ENCODE data around the gene ADAMTS1.

Gene ADAMTS1

DNA sequence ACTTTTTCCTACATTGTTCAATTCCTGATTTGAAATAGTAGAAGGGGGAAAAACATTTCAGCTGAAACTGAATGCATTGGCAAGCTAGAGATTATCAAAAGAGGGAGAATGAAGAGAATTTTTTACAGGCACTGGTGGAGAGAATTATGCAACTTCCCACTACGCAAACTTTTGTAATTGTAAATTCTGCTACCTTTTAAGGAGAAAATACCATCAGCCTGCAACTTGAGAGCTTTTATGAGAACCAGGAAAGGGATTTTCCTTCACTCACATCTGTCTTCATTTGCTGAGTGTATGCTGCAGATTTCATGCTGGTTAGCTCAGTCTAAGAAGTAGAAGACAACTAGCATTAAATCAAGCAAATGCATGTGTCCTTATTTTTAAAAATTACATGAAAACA lies 43.7 kb downstream of the ADAMTS1 start:
- DNase-seq: no peak
- Histone ChIP-seq H3K27ac (ENCODE audit: low read depth, low read length) (no peak overlapping the region), H3K36me3 (ENCODE audit: control insufficient read depth, insufficient read depth, low read length) (no peaks in the 10 kb centered on the region), H3K4me2 (ENCODE audit: low read length) (no peak overlapping the region), H4K5ac (ENCODE audit: low read length) (no peak overlapping the region), H3K56ac (ENCODE audit: low read length) (no peak overlapping the region), H3K27me3 (ENCODE audit: insufficient read depth, low read length, poor library complexity) (no peaks in the 10 kb centered on the region), H3K18ac (ENCODE audit: low read length) (no peak overlapping the region), H2AK5ac (ENCODE audit: low read length) (no peak overlapping the region), H3K4me1 (ENCODE audit: control insufficient read depth, low read depth, low read length) (no peaks in the 10 kb centered on the region), H3K4ac (ENCODE audit: low read depth, low read length) (no peak overlapping the region), H2BK5ac (ENCODE audit: low read length) (no peak overlapping the region), H2BK15ac (replicated peaks; ENCODE audit: low read depth) (no peak overlapping the region), H2BK120ac (ENCODE audit: low read depth, low read length) (no peak overlapping the region), H3K4me3 (ENCODE audit: low read length) (no peak overlapping the region), H3K79me1 (ENCODE audit: low read length) (no peaks in the 10 kb centered on the region), H4K8ac (ENCODE audit: low read depth, low read length) (no peak overlapping the region), H3K23ac (ENCODE audit: low read length) (no peak overlapping the region), H3K9ac (ENCODE audit: low read length) (no peak overlapping the region), H3K79me2 (ENCODE audit: control insufficient read depth, insufficient read depth, low read length) (no peaks in the 10 kb centered on the region)
- WGBS (ENCODE audit: extremely low coverage, insufficient coverage, low lambda C conversion rate): no CpG with 5 or more reads among the region's 1 CpG

DNA sequence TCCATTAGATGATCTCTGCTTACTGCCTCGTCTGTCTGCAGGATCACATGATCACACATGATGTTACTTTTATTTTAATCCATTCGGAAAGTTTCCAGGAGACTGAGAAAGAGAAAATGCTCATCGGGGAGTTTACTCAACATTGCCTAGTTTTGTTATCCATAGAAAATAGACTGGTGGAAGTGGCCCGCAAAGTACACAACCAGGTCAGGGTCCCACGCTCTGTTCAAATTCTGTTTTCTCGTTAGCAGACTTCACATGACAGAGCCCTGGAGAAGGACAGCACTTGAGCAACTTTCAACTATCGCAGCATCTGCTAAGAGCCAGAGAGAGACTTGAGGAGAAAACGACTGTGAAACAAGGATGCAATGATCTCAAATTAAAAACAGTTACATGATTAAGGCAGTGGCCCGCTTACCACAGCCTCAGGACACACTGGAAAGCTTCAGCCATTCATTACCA lies 44.2 kb downstream of the ADAMTS1 start:
- no peak overlapping the region for H2BK5ac ChIP-seq (ENCODE audit: low read length)
- no peak overlapping the region for H3K56ac ChIP-seq (ENCODE audit: low read length)
- no peak overlapping the region for H2BK120ac ChIP-seq (ENCODE audit: low read depth, low read length)
- H3K4me3 ChIP-seq (ENCODE audit: low read length): no peak overlapping the region
- H4K8ac ChIP-seq (ENCODE audit: low read depth, low read length): no peak overlapping the region
- H3K27ac ChIP-seq (ENCODE audit: low read depth, low read length): no peak overlapping the region
- H2AK5ac ChIP-seq (ENCODE audit: low read length): no peak overlapping the region
- H3K79me1 ChIP-seq (ENCODE audit: low read length): no peaks in the 10 kb centered on the region
- H3K27me3 ChIP-seq (ENCODE audit: insufficient read depth, low read length, poor library complexity): no peaks in the 10 kb centered on the region
- no peak overlapping the region for H4K5ac ChIP-seq (ENCODE audit: low read length)
- H3K23ac ChIP-seq (ENCODE audit: low read length): no peak overlapping the region
- DNase-seq: no peak
- no peaks in the 10 kb centered on the region for H3K79me2 ChIP-seq (ENCODE audit: control insufficient read depth, insufficient read depth, low read length)
- H3K4me1 ChIP-seq (ENCODE audit: control insufficient read depth, low read depth, low read length): no peaks in the 10 kb centered on the region
- no peak overlapping the region for H3K18ac ChIP-seq (ENCODE audit: low read length)
- H3K4me2 ChIP-seq (ENCODE audit: low read length): no peak overlapping the region
- H2BK15ac ChIP-seq (replicated peaks; ENCODE audit: low read depth): no peak overlapping the region
- WGBS (ENCODE audit: extremely low coverage, insufficient coverage, low lambda C conversion rate): no CpG with 5 or more reads among the region's 9 CpGs
- no peak overlapping the region for H3K4ac ChIP-seq (ENCODE audit: low read depth, low read length)
- no peak overlapping the region for H3K9ac ChIP-seq (ENCODE audit: low read length)
- no peaks in the 10 kb centered on the region for H3K36me3 ChIP-seq (ENCODE audit: control insufficient read depth, insufficient read depth, low read length)

GRCh38 chr21:26800455-26800854 lies 44.8 kb downstream of the ADAMTS1 start:
- no CpG with 5 or more reads among the region's 2 CpGs for WGBS (ENCODE audit: extremely low coverage, insufficient coverage, low lambda C conversion rate)
- H3K27ac ChIP-seq (ENCODE audit: low read depth, low read length): no peak overlapping the region

GRCh38 chr21:26800001-26800400 lies 45.2 kb downstream of the ADAMTS1 start:
- Histone ChIP-seq H3K27me3 (ENCODE audit: insufficient read depth, low read length, poor library complexity) (no peaks in the 10 kb centered on the region), H3K56ac (ENCODE audit: low read length) (no peak overlapping the region), H2BK15ac (replicated peaks; ENCODE audit: low read depth) (no peak overlapping the region), H3K36me3 (ENCODE audit: control insufficient read depth, insufficient read depth, low read length) (no peaks in the 10 kb centered on the region), H3K27ac (ENCODE audit: low read depth, low read length) (no peak overlapping the region), H3K4ac (ENCODE audit: low read depth, low read length) (no peak overlapping the region), H3K4me2 (ENCODE audit: low read length) (no peak overlapping the region), H3K4me3 (ENCODE audit: low read length) (no peak overlapping the region), H4K8ac (ENCODE audit: low read depth, low read length) (no peak overlapping the region), H3K23ac (ENCODE audit: low read length) (no peak overlapping the region), H3K79me2 (ENCODE audit: control insufficient read depth, insufficient read depth, low read length) (no peaks in the 10 kb centered on the region), H3K4me1 (ENCODE audit: control insufficient read depth, low read depth, low read length) (no peaks in the 10 kb centered on the region), H2BK5ac (ENCODE audit: low read length) (no peak overlapping the region), H3K79me1 (ENCODE audit: low read length) (no peaks in the 10 kb centered on the region), H3K18ac (ENCODE audit: low read length) (no peak overlapping the region), H2BK120ac (ENCODE audit: low read depth, low read length) (no peak overlapping the region), H4K5ac (ENCODE audit: low read length) (no peak overlapping the region), H3K9ac (ENCODE audit: low read length) (no peak overlapping the region), H2AK5ac (ENCODE audit: low read length) (no peak overlapping the region)
- no peak for DNase-seq
- WGBS (ENCODE audit: extremely low coverage, insufficient coverage, low lambda C conversion rate): no CpG with 5 or more reads among the region's 3 CpGs

More at GRCh38 chr21:26800455-26800854, 44.8 kb downstream of the ADAMTS1 start:
- no peak overlapping the region for H3K9ac ChIP-seq (ENCODE audit: low read length)
- DNase-seq: no peak
- H3K36me3 ChIP-seq (ENCODE audit: control insufficient read depth, insufficient read depth, low read length): no peaks in the 10 kb centered on the region
- H2BK5ac ChIP-seq (ENCODE audit: low read length): no peak overlapping the region
- no peak overlapping the region for H3K4ac ChIP-seq (ENCODE audit: low read depth, low read length)
- H3K56ac ChIP-seq (ENCODE audit: low read length): no peak overlapping the region
- H3K23ac ChIP-seq (ENCODE audit: low read length): no peak overlapping the region
- no peaks in the 10 kb centered on the region for H3K79me2 ChIP-seq (ENCODE audit: control insufficient read depth, insufficient read depth, low read length)
- H2BK15ac ChIP-seq (replicated peaks; ENCODE audit: low read depth): no peak overlapping the region
- no peaks in the 10 kb centered on the region for H3K27me3 ChIP-seq (ENCODE audit: insufficient read depth, low read length, poor library complexity)
- H2BK120ac ChIP-seq (ENCODE audit: low read depth, low read length): no peak overlapping the region
- no peak overlapping the region for H3K4me2 ChIP-seq (ENCODE audit: low read length)
- no peaks in the 10 kb centered on the region for H3K79me1 ChIP-seq (ENCODE audit: low read length)
- H4K5ac ChIP-seq (ENCODE audit: low read length): no peak overlapping the region
- no peaks in the 10 kb centered on the region for H3K4me1 ChIP-seq (ENCODE audit: control insufficient read depth, low read depth, low read length)
- H4K8ac ChIP-seq (ENCODE audit: low read depth, low read length): no peak overlapping the region
- no peak overlapping the region for H3K18ac ChIP-seq (ENCODE audit: low read length)
- no peak overlapping the region for H3K4me3 ChIP-seq (ENCODE audit: low read length)
- H2AK5ac ChIP-seq (ENCODE audit: low read length): no peak overlapping the region

GRCh38 chr21:26798856-26799751 lies 46.1 kb downstream of the ADAMTS1 start:
- Histone ChIP-seq H3K56ac (ENCODE audit: low read length) (no peak overlapping the region), H2AK5ac (ENCODE audit: low read length) (no peak overlapping the region), H3K18ac (ENCODE audit: low read length) (no peak overlapping the region), H2BK5ac (ENCODE audit: low read length) (no peak overlapping the region), H3K4me3 (ENCODE audit: low read length) (no peak overlapping the region), H4K8ac (ENCODE audit: low read depth, low read length) (no peak overlapping the region), H3K36me3 (ENCODE audit: control insufficient read depth, insufficient read depth, low read length) (no peaks in the 10 kb centered on the region), H3K79me1 (ENCODE audit: low read length) (no peaks in the 10 kb centered on the region), H2BK15ac (replicated peaks; ENCODE audit: low read depth) (no peak overlapping the region), H3K23ac (ENCODE audit: low read length) (no peak overlapping the region), H3K4me1 (ENCODE audit: control insufficient read depth, low read depth, low read length) (no peaks in the 10 kb centered on the region), H3K79me2 (ENCODE audit: control insufficient read depth, insufficient read depth, low read length) (no peaks in the 10 kb centered on the region), H3K9ac (ENCODE audit: low read length) (no peak overlapping the region), H2BK120ac (ENCODE audit: low read depth, low read length) (no peak overlapping the region), H3K27ac (ENCODE audit: low read depth, low read length) (no peak overlapping the region), H3K4ac (ENCODE audit: low read depth, low read length) (no peak overlapping the region), H4K5ac (ENCODE audit: low read length) (no peak overlapping the region), H3K27me3 (ENCODE audit: insufficient read depth, low read length, poor library complexity) (no peaks in the 10 kb centered on the region), H3K4me2 (ENCODE audit: low read length) (no peak overlapping the region)
- DNase-seq: no peak
- no CpG with 5 or more reads among the region's 8 CpGs for WGBS (ENCODE audit: extremely low coverage, insufficient coverage, low lambda C conversion rate)

Measured in mesendoderm (in vitro differentiated cells).